Thymus (tissue), 11 donors: Measurements from ENCODE around the gene LEMD1. TPM values are rescaled to one million over a fixed set of nuclear protein-coding genes. Genes with fewer than 3 reads are reported as not detected.

Experiments used
- DNase-seq, 9 donors: peaks; one replicate each; pipeline ENCODE4 v3.0.0-alpha.2; 2013; ENCODE audit warnings: low spot score in 9 of 9, low read depth in 6 of 9, missing footprints in 1 of 9
- H3K27ac ChIP-seq, 2 donors: one replicate each; pipeline ENCODE4 v1.5.1; 2013; ENCODE audit warnings: control low read depth in 1 of 2, low read depth in 1 of 2, low read length in 1 of 2, mild to moderate bottlenecking in 1 of 2, moderate library complexity in 1 of 2
- H3K27me3 ChIP-seq, 2 donors: one replicate each; pipeline ENCODE4 v1.5.1; 2013; ENCODE audit warnings: low read length in 1 of 2; ENCODE audit not compliant: control insufficient read depth in 2 of 2, insufficient read depth in 1 of 2
- H3K36me3 ChIP-seq, 2 donors: one replicate each; pipeline ENCODE4 v1.5.1; 2013; ENCODE audit warnings: low read length in 1 of 2, mild to moderate bottlenecking in 1 of 2, moderate library complexity in 1 of 2; ENCODE audit not compliant: control insufficient read depth in 2 of 2, insufficient read depth in 2 of 2
- H3K4me1 ChIP-seq, 2 donors: one replicate each; pipeline ENCODE4 v1.5.1; 2013; ENCODE audit warnings: low read length in 2 of 2; ENCODE audit not compliant: control insufficient read depth in 2 of 2, insufficient read depth in 2 of 2
- H3K4me3 ChIP-seq, 2 donors: one replicate each; pipeline ENCODE4 v1.5.1; 2013; ENCODE audit warnings: low read length in 2 of 2, control low read depth in 1 of 2, mild to moderate bottlenecking in 1 of 2
- H3K9me3 ChIP-seq, 2 donors: one replicate each; pipeline ENCODE4 v1.5.1; 2013; ENCODE audit warnings: low read length in 1 of 2, mild to moderate bottlenecking in 1 of 2; ENCODE audit not compliant: control insufficient read depth in 2 of 2, insufficient read depth in 1 of 2
- WGBS: extraction: QIAGEN DNeasy Blood & Tissue Kit; methylation state at CpG from one replicate; pipeline ENCODE4 v1.1.7; 2013; 5-methylcytosine and 5-hydroxymethylcytosine counted together
- polyA plus RNA-seq: library from polyadenylated mRNA; stranded (reverse); fragments of 200-250 nt; gene quantifications from one replicate; pipeline ENCODE4 v1.2.3, GENCODE V29; 2013
- total RNA-seq: library from RNA; stranded (reverse); fragments of 120-200 nt; gene quantifications from one replicate; pipeline ENCODE4 v1.2.4, GENCODE V29; 2013
- donor health status: healthy.

LEMD1 gene
- total and polyA plus RNA-seq, 2 donors: 0.24 to 0.66 TPM

DNA sequence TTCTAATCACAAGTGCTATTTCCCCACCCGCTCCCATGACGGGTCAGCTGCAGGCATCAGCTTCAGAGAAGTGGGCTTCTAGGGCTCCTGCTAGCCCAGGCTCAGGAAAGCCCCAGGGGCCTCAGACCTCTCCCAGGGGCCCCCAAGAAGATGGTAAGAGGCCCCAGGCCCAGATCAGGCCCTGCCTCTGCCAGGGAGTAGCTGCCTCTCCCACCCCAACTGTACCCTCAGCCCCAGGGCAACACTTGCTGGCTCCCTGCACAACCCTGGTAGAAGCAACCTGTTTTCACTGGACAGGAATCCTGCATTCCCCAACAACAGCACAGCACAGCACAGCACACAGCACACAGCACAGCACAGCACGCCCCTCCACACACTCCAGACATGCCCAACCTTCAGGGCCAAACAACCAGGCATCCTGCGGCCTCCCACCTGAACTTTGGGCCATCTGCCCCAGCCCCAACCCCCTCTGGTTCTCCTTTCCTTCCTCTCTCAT is 27.4 kb upstream of the LEMD1 start:
- DNase-seq: no peak
- 94% methylated on average over 4 of the region's 4 CpGs for WGBS

DNA sequence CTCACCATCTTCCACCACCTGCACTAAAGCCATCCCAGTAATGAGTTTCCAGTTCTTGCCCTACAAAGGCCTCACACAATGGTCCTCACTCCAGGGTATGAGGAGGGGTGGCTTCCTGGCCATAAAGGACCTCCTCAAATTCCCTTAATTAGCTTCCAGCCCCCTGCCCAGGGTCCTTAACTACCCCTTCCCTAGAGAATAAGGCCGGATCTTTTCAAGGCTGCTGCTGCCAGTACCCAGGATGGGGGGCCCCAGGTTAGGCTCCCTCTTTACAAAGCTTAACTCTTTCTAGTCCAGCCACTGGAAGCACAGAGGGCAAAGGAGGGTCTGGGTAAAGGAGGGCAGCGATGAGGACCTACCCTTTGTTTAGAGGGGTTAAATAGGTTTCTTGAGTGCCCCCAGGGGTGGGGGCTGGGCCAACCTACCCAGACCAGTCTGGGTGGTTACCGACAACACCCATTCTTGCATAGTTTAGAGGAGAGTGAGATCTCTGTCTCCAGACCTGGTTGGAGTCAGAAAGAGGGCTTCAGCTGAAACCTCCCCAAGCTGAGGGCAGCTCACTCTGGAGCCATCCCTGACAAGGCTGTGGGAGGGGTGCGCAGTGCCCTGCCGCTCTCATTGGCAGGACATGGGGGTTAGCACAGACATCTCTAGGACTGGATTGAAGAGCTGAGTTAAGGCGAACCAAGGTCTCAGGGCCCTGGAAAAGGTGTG is 26.8 kb upstream of the LEMD1 start:
- Histone ChIP-seq H3K9me3 (no peaks in the 10 kb centered on the region), H3K4me1 (no peaks in the 10 kb centered on the region), H3K27me3 (peaks cover 4 to 87% of the 10 kb centered on the region in 2 donors), H3K27ac (no peak overlapping the region), H3K36me3 (no peaks in the 10 kb centered on the region), H3K4me3 (no peak overlapping the region)
- DNase-seq: no peak
- WGBS: 97% methylated on average over 6 of the region's 6 CpGs

More for the DNA sequence above, 27.4 kb upstream of the LEMD1 start:
- H3K27ac ChIP-seq: no peak overlapping the region
- peaks cover 10 to 87% of the 10 kb centered on the region in 2 donors for H3K27me3 ChIP-seq
- H3K4me3 ChIP-seq: no peak overlapping the region
- H3K4me1 ChIP-seq: no peaks in the 10 kb centered on the region
- H3K36me3 ChIP-seq: no peaks in the 10 kb centered on the region
- no peaks in the 10 kb centered on the region for H3K9me3 ChIP-seq

DNA sequence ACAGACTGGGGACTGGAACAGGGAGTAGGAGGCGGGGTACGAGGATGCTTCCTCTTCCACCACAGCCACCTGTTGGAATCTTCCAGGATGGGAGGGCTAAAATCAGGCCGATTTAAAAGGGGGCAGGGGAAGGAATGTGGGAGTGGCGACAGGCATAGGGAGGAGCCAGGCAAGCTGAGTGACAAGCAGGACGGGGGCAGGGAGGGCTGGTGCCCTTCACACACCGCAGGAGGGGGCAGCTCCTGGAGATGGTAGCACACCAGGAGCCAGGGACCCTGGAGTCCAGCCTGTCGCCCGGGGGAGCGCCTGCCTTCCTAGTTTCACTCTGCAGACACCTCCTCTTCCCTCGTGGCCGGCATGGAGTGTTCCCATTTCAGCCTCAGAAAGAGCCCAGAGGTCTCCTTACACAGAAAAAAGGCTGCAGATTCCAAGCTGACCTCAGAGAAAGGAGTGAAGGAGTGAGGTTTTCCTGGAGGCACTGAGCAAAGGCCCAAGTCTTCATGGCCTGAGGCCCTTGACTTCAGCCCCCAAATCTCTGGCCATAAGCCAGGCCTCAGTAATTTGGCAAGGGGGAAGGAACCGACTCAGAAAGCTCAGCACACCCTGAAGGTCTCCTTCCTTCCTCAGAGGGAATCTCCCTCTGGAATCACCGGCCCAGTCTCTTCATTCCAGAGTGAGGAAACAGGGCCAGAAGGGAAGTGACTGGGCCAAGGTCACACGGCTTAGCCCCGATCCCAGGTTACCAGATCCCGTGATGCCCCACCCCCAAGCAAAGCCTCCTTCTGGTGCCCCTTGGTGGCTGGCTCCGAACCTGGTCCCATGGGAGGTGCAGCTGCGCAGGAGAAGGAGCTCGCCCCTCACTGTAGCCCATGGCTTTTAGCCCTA is 25.8 kb upstream of the LEMD1 start:
- no peak overlapping the region for H3K4me3 ChIP-seq

DNA sequence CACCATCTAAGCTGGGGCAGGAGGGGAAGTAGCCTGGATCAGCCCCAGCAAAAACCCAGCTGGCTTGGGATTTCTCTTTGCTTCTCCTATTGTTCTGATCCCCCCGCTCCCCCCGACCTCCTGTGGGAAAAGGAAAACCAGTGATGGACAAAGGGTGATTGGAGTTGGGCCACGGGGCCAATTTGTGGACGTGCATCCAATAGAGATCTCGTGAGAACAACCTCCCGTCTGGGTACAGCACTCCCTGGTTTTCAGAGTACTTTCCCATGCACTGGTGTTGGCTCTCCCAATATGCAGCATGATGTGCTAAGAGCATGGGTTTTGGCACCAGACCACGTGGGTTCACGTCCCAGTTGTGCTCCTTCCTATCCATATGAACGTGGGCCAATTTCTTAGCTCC is 25.0 kb upstream of the LEMD1 start:
- no peaks in the 10 kb centered on the region for H3K36me3 ChIP-seq
- no peak overlapping the region for H3K4me3 ChIP-seq
- WGBS: 83% methylated on average over 9 of the region's 9 CpGs
- no peak for DNase-seq
- H3K27me3 ChIP-seq: peaks cover 0 to 75% of the 10 kb centered on the region in 2 donors
- H3K4me1 ChIP-seq: peaks cover 0 to under 1% of the 10 kb centered on the region in 2 donors
- no peaks in the 10 kb centered on the region for H3K9me3 ChIP-seq
- H3K27ac ChIP-seq: no peak overlapping the region

More for the DNA sequence above, 25.8 kb upstream of the LEMD1 start:
- Histone ChIP-seq H3K36me3 (no peaks in the 10 kb centered on the region), H3K27me3 (peaks cover 4 to 83% of the 10 kb centered on the region in 2 donors), H3K4me1 (no peaks in the 10 kb centered on the region), H3K27ac (no peak overlapping the region), H3K9me3 (no peaks in the 10 kb centered on the region)
- no peak for DNase-seq
- WGBS: 87% methylated on average over 19 of the region's 19 CpGs

DNA sequence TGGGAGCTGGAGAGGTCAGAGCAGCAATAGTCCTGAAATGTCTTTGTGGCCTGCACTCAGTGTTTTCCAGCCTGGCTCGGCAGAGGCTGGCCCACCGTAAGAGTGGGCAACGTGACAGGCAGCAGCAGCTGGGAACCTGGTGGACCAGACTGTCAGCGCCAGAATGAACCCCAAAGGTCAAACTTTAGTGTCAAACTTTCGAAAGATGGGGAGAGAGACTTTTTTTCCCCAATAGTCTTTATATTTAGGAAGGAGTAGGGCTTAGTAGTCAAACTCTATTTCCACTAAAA is 23.7 kb upstream of the LEMD1 start:
- 97% methylated on average over 5 of the region's 5 CpGs for WGBS
- Histone ChIP-seq H3K27ac (no peak overlapping the region), H3K36me3 (no peaks in the 10 kb centered on the region), H3K9me3 (no peaks in the 10 kb centered on the region), H3K27me3 (peaks cover 0 to 63% of the 10 kb centered on the region in 2 donors), H3K4me3 (no peak overlapping the region), H3K4me1 (peaks cover 10 to 13% of the 10 kb centered on the region in 2 donors)
- DNase-seq: no peak

DNA sequence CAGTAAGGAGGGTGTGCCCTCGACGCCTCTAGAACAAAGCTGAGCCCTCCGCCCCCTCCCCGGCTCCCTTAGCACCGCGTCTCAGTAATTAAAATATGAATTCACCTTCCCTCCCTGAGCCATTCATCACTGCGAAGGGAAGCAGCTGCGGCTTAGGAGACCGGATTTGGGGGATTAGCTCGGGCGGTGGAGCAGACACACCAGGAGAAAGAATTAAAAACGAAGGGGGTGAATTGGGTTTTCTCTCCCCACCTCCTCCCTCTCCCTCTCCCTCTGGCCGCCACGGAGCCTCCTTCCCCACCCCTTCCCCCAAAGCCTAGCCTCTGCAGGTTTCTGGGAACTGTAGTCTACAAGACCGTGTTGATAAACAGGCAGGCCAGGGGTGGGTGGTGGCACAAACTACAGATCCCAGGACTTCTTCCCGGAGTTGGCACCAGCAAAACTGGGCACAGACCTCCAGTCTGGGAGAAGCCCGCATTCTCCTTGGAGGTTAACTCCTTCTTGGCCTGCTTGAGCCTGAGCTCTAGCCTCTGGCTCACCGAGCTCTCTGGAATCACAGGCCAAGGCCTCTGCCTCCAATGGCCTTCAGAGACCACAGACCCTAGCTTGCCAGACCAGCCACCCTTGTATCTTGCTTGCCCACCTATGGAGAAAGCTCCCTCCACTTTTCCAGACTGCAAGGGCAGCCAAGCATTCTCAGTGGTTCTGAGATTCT is 23.2 kb upstream of the LEMD1 start:
- no peak overlapping the region for H3K4me3 ChIP-seq
- H3K4me1 ChIP-seq: peaks cover 10 to 18% of the 10 kb centered on the region in 2 donors
- WGBS: 16% methylated on average over 18 of the region's 18 CpGs
- no peak overlapping the region for H3K27ac ChIP-seq
- no peaks in the 10 kb centered on the region for H3K36me3 ChIP-seq
- peaks cover 0 to 59% of the 10 kb centered on the region in 2 donors for H3K27me3 ChIP-seq
- no peak for DNase-seq
- H3K9me3 ChIP-seq: peaks cover 0 to 2% of the 10 kb centered on the region in 2 donors

DNA sequence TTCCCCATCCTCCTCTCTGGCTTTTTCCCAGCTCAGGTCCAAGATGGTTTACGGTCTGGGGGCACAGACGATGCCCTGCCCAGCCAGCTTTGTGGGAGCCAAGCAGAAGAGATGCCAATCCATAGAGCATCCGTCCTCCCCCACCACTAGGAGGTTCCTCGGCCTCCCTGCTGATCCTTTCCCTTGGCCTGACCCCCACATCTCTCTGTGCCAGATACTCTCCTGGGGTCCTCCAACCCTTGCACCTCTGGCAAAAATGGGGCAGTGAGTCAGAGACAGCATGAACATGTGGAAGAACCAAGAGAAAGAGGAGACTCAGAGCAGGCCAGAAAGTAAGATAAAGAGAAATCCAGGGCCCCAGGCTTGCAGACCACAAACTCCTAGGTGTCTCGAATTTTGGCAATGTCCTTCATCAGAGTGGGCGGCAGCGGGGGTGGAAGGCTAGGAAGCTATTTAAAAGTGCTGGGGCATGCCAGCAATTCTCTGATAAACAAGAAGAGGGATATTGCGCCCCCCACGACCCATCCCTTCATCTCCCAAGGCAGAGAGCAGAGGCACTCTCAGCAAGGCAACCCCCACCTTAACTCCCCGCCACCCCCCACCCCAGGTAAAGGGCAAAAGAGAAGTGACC is 22.6 kb upstream of the LEMD1 start:
- H3K27me3 ChIP-seq: peaks cover 0 to 55% of the 10 kb centered on the region in 2 donors
- H3K27ac ChIP-seq: no peak overlapping the region
- 77% methylated on average over 10 of the region's 10 CpGs for WGBS
- peaks cover 0 to 3% of the 10 kb centered on the region in 2 donors for H3K9me3 ChIP-seq
- H3K4me1 ChIP-seq: peaks cover 10 to 20% of the 10 kb centered on the region in 2 donors
- no peak overlapping the region for H3K4me3 ChIP-seq
- H3K36me3 ChIP-seq: no peaks in the 10 kb centered on the region
- no peak for DNase-seq

DNA sequence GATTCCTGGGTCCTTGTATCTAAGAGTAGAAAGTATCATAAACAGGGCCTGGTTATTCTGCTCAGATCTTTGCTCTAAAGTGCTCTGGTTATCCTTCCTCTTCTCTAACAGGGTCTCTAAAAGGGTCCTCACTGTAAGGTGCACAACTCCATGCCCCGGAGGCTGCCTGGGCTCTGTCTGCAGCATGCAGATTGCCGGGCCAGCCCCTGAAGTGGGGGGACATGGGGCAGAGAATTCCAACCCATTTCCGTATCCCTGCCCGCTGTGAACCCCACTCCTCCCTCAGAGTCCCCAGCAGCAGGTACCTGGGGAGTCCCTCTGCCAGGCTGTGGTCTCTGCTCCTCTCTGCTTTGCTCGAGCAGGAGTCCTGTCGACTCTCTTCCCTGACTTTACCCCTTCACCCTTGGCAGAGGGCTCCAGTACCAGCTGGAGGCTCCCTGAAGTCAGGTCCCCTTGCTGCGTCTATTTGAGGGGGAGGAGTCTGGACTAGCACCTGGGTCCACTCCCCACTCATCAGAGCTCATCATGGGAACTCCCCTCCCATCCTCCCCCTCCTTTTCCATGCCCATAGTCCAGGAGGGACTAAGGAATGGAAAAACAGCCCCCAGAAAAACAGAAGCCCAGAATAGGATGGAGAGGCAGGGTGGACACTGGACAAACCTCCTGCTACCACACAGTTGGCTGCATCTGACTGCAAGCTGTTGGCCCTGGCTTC is 21.9 kb upstream of the LEMD1 start:
- Histone ChIP-seq H3K9me3 (peaks cover 0 to 3% of the 10 kb centered on the region in 2 donors), H3K4me1 (peaks cover 10 to 22% of the 10 kb centered on the region in 2 donors), H3K27ac (no peak overlapping the region), H3K4me3 (no peak overlapping the region), H3K27me3 (peaks cover 0 to 50% of the 10 kb centered on the region in 2 donors), H3K36me3 (no peaks in the 10 kb centered on the region)
- WGBS: 96% methylated on average over 7 of the region's 7 CpGs
- DNase-seq: no peak
